SK-N-MC (cell line): ENCODE data around the gene PGAP1.

ENCODE experiments used
- DNase-seq: peaks from one replicate; pipeline ENCODE4 v3.0.0-alpha.2; 2011; ENCODE audit warnings: low read depth, low spot score
- H3K27ac ChIP-seq: fragments of 200-600 bp; sonication (generic); 2 replicates; pipeline ENCODE4 v1.5.1; 2016; ENCODE audit warnings: mixed run types
- H3K36me3 ChIP-seq: fragments of 200-600 bp; sonication (generic); 2 replicates; pipeline ENCODE4 v1.6.1; 2017; ENCODE audit warnings: antibody characterized with exemption, low read length, mixed read lengths; ENCODE audit not compliant: insufficient read depth
- H3K4me3 ChIP-seq: fragments of 200-600 bp; sonication (generic); 2 replicates; pipeline ENCODE4 v1.5.1; 2016
- H3K9ac ChIP-seq: fragments of 200-600 bp; sonication (generic); 2 replicates; pipeline ENCODE4 v1.8.0; 2017; ENCODE audit warnings: mixed run types, mixed read lengths; ENCODE audit not compliant: insufficient read length
- H3K9me3 ChIP-seq: fragments of 200-600 bp; sonication (generic); 2 replicates; pipeline ENCODE4 v1.6.1; 2017; ENCODE audit warnings: low read depth, mild to moderate bottlenecking, antibody characterized with exemption, low read length, moderate library complexity, mixed read lengths
- EZH2 ChIP-seq: fragments of 200-600 bp; sonication (generic); IDR thresholded peaks from one replicate; pipeline ENCODE4 v1.6.1; 2017; ENCODE audit warnings: antibody characterized with exemption
- FOXP2 ChIP-seq: optimal IDR thresholded peaks from 2 replicates; pipeline ENCODE3; 2011; ENCODE audit warnings: mild to moderate bottlenecking, moderate library complexity; ENCODE audit not compliant: insufficient read depth; ENCODE audit errors: extremely low read length, control extremely low read depth
- POLR2AphosphoS5 ChIP-seq: IDR thresholded peaks from 2 replicates; pipeline ENCODE4 v1.6.1; 2012; ENCODE audit warnings: mild to moderate bottlenecking, low read depth, low read length, borderline replicate concordance

Gene PGAP1, protein sequence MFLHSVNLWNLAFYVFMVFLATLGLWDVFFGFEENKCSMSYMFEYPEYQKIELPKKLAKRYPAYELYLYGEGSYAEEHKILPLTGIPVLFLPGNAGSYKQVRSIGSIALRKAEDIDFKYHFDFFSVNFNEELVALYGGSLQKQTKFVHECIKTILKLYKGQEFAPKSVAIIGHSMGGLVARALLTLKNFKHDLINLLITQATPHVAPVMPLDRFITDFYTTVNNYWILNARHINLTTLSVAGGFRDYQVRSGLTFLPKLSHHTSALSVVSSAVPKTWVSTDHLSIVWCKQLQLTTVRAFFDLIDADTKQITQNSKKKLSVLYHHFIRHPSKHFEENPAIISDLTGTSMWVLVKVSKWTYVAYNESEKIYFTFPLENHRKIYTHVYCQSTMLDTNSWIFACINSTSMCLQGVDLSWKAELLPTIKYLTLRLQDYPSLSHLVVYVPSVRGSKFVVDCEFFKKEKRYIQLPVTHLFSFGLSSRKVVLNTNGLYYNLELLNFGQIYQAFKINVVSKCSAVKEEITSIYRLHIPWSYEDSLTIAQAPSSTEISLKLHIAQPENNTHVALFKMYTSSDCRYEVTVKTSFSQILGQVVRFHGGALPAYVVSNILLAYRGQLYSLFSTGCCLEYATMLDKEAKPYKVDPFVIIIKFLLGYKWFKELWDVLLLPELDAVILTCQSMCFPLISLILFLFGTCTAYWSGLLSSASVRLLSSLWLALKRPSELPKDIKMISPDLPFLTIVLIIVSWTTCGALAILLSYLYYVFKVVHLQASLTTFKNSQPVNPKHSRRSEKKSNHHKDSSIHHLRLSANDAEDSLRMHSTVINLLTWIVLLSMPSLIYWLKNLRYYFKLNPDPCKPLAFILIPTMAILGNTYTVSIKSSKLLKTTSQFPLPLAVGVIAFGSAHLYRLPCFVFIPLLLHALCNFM

GRCh38 chr2:196926562-196927375 is at the start of gene PGAP1:
Gene PGAP1, minus strand, starts transcription at chr2:196926707. Its CDS starts 91 bp downstream, at chr2:196926616.
- H3K27ac ChIP-seq: peak within 1 kb of the TSS; percentile 81
- no peak for TF ChIP-seq FOXP2
- TF ChIP-seq POLR2AphosphoS5: peak; percentile 88
- DNase-seq: no peak
- no peaks in the 10 kb centered on the region for H3K9me3 ChIP-seq
- H3K9ac ChIP-seq: peak within 1 kb of the TSS; percentile 78
- H3K36me3 ChIP-seq: no peaks in the 10 kb centered on the region
- H3K4me3 ChIP-seq: peak within 1 kb of the TSS; percentile 89

DNA sequence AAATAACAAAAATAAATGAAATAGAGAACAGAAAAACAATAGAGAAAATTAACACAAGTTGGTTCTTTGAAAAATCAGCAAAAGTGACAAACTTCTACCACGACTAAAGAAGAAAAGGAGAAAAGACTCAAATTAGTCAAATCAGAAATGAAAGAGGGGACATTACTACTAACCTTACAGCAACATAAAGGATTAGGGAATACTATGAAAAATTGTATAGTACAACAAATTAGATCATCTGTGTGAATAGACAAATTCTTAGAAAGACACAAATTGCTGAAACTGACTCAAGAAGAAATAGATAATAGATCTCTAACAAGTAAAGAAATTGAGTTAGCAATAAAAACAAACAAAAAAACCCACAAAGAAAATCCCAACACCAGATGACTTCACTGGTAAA is 48.5 kb upstream of the PGAP1 start:
- H3K4me3 ChIP-seq: no peak overlapping the region
- H3K9ac ChIP-seq: no peak overlapping the region
- TF ChIP-seq POLR2AphosphoS5: no peak
- no peak for TF ChIP-seq EZH2
- no peak for TF ChIP-seq FOXP2
- H3K27ac ChIP-seq: no peak overlapping the region
- no peaks in the 10 kb centered on the region for H3K9me3 ChIP-seq
- no peak for DNase-seq
- no peaks in the 10 kb centered on the region for H3K36me3 ChIP-seq

GRCh38 chr2:196971574-196972279 is 45.2 kb upstream of the PGAP1 start:
- H3K36me3 ChIP-seq: no peaks in the 10 kb centered on the region
- no peak for DNase-seq
- no peak for TF ChIP-seq FOXP2
- H3K27ac ChIP-seq: no peak overlapping the region
- no peak overlapping the region for H3K4me3 ChIP-seq
- no peaks in the 10 kb centered on the region for H3K9me3 ChIP-seq
- H3K9ac ChIP-seq: no peak overlapping the region

DNA sequence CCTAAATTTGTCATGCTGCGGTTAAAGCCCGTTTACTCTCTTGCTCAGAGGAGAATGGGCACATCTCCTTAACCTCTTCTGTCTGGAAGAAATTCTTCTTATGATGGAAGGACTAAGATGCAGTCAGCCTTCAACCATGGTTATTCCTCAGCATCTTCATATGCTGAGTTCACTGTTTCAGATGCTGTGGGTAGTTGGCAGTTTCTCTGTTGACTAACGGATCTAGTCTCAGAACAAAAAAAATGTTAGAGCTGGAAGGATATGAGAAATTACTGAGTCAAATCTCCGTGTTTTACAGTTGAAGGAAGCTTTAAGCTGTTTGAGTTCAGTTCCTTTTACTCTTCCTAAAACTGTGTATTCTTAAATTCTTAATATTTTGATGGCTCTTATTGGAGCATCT is 43.6 kb upstream of the PGAP1 start:
- Histone ChIP-seq H3K27ac (no peak overlapping the region), H3K4me3 (no peak overlapping the region), H3K9ac (no peak overlapping the region), H3K9me3 (no peaks in the 10 kb centered on the region), H3K36me3 (no peaks in the 10 kb centered on the region)
- no peak for DNase-seq
- TF ChIP-seq FOXP2 (no peak), POLR2AphosphoS5 (no peak), EZH2 (no peak)

GRCh38 chr2:196968516-196968915 is 42.0 kb upstream of the PGAP1 start:
- no peak overlapping the region for H3K4me3 ChIP-seq
- H3K9me3 ChIP-seq: no peaks in the 10 kb centered on the region
- no peak for DNase-seq
- no peaks in the 10 kb centered on the region for H3K36me3 ChIP-seq
- no peak overlapping the region for H3K9ac ChIP-seq
- H3K27ac ChIP-seq: no peak overlapping the region
- no peak for TF ChIP-seq FOXP2
- TF ChIP-seq POLR2AphosphoS5: no peak
- no peak for TF ChIP-seq EZH2

GRCh38 chr2:196967775-196968174 is 41.3 kb upstream of the PGAP1 start:
- H3K36me3 ChIP-seq: no peaks in the 10 kb centered on the region
- no peak overlapping the region for H3K9ac ChIP-seq
- DNase-seq: no peak
- no peak for TF ChIP-seq POLR2AphosphoS5
- TF ChIP-seq FOXP2: no peak
- TF ChIP-seq EZH2: no peak
- no peak overlapping the region for H3K4me3 ChIP-seq
- H3K9me3 ChIP-seq: no peaks in the 10 kb centered on the region
- no peak overlapping the region for H3K27ac ChIP-seq

- Histone ChIP-seq H3K9me3 (no peaks in the 10 kb centered on the region), H3K9ac (no peak overlapping the region), H3K4me3 (no peak overlapping the region), H3K27ac (no peak overlapping the region), H3K36me3 (no peaks in the 10 kb centered on the region)
- DNase-seq: no peak
- TF ChIP-seq POLR2AphosphoS5 (peak; percentile 39; the same call in 1 of the 2 replicates), FOXP2 (no peak)
Measured at GRCh38 chr2:196967116-196967515, 40.6 kb upstream of the PGAP1 start.

- no peaks in the 10 kb centered on the region for H3K9me3 ChIP-seq
- TF ChIP-seq FOXP2 (no peak), EZH2 (no peak), POLR2AphosphoS5 (no peak)
- no peak for DNase-seq
- no peak overlapping the region for H3K27ac ChIP-seq
- no peak overlapping the region for H3K4me3 ChIP-seq
- no peaks in the 10 kb centered on the region for H3K36me3 ChIP-seq
- H3K9ac ChIP-seq: no peak overlapping the region
Measured at GRCh38 chr2:196966061-196966460, 39.6 kb upstream of the PGAP1 start.
